Skeletal muscle cell (primary cell): ENCODE results near the gene COPS2.
"Not testable (repeated sequence)": the region's sequence is repeated elsewhere in the genome, so short reads cannot be mapped to it uniquely, and the experiment has no call there.

ENCODE experiments used
- DNase-seq: peaks from one replicate; pipeline ENCODE4 v3.0.0-alpha.2; 2010; ENCODE audit warnings: low read depth
- H3K4me3 ChIP-seq: 2 replicates; pipeline ENCODE4 v1.5.1; 2011; ENCODE audit warnings: low read depth, mild to moderate bottlenecking, control low read depth, low read length, moderate library complexity

COPS2 gene

DNA sequence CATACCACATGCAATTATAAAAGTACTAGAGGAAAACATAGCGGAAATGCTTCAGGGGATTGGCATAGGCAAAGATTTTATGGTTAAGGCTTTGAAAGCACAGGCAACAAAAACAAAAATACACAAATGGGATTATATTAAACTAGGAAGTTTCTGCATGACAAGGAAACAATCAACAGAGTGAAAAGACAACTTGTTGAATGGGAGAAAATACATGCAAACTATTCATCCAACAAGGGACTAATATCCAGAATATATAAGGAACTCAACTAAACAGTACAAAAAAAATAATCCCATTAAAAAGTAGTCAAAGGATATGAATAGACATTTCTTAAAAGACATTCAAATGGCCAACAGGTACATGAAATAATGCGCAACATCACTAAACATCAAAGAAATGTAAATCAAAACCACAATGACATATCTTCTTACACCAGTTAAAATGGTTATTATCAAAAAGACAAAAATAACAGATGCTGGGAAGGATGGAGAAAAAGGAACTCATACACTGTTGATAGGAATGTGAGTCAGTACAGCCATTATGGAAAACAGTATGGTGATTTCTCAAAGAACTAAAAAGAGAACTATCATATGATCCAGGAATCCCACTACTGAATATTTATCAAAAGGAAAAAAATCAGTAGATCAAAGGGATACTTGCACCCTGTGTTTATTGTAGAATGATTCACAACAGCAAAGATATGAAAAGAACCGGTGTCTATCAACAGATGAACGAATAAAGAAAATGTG lies 39.1 kb downstream of the COPS2 start:
- DNase-seq = no peak
- H3K4me3 ChIP-seq = no peak overlapping the region

DNA sequence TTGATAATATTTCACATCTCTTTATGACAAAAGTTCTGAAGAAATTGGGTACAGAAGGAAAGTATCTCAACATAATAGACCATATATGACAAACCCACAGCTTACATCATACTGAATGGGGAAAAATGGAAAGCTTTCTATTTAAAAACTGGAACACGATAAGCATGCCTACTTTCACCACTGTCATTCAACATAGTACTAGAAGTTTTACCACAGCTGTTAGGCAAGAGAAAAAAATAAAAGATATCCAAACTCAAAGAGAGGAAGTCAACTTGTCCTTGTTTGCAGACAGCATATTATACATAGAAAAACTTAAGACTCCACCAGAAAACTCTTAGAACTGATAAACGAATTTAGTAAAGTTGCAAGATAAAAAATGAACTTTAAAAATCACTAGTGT lies 40.3 kb downstream of the COPS2 start:
- H3K4me3 ChIP-seq = no peak overlapping the region
- DNase-seq = no peak

GRCh38 chr15:49110158-49110944 lies 45.0 kb downstream of the COPS2 start:
- DNase-seq = no peak

GRCh38 chr15:49103002-49103401 lies 52.4 kb downstream of the COPS2 start:
- DNase-seq = no peak
- H3K4me3 ChIP-seq = no peak overlapping the region

More at GRCh38 chr15:49110158-49110944, 45.0 kb downstream of the COPS2 start:
- no peak overlapping the region for H3K4me3 ChIP-seq

DNA sequence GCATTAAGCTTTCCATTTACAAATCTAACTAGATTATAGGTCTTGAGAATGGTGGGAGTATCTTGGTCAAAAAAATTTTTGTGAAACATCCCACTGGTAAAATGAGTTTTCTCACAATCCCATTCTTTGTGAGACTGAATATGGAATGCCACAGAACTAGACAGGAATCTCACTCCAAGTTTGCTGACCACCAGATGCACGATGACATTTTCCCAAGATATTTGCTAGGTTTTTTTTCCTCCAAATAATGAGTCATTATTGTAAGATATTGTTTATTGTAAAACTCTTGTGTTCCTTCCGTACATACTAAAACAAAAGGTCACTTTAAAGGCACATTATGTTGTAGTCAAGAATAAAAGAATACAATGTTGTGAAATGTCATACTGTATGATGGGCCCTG lies 53.9 kb downstream of the COPS2 start:
- H3K4me3 ChIP-seq = no peak overlapping the region
- DNase-seq = no peak

- no peak overlapping the region for H3K4me3 ChIP-seq
- DNase-seq = no peak
Measured at GRCh38 chr15:49096090-49096750, 59.2 kb downstream of the COPS2 start.

DNA sequence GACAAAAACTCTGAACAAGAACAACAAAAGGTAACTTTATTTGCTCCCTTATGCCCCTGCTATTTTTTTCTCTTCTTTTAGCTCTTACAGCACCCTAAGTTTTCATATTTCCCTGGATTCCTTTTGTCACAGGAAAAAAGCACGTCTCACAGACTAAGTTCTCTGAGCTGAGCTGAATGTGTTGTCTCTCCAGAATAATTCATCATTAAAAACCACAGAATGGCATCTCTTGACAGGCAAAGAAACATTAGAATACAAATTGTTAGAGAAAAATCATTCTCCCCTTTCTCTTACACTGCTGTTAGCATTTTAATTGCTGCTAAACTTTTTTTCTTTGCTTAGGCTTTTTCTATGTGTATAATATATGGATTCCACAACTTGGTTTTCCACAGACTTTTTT lies 60.5 kb downstream of the COPS2 start:
- H3K4me3 ChIP-seq = no peak overlapping the region
- DNase-seq = no peak

GRCh38 chr15:49093252-49094105 lies 61.9 kb downstream of the COPS2 start:
- H3K4me3 ChIP-seq = no peak overlapping the region
- DNase-seq = no peak

DNA sequence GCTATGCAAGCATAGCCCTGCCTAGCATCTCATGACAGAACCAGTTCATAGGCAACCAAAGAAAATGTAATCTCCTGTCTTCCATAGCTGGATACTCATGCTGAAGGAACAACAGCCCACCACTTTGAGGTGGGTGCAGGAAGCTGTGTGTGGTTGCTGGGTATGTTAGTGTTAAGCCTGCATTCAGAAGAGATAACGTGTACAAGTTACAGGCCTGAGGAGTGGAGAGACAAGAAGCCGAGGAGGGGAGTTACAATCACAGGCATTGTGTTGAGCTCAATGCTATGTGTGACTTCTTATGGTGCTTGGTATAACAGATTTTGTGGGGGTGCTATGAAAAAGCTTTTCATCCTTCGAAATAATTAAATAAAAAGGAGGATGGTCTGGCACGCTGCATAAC lies 66.4 kb downstream of the COPS2 start:
- no peak for DNase-seq
- no peak overlapping the region for H3K4me3 ChIP-seq

- DNase-seq = no peak
- no peak overlapping the region for H3K4me3 ChIP-seq
Measured at GRCh38 chr15:49085696-49086459, 69.5 kb downstream of the COPS2 start.

DNA sequence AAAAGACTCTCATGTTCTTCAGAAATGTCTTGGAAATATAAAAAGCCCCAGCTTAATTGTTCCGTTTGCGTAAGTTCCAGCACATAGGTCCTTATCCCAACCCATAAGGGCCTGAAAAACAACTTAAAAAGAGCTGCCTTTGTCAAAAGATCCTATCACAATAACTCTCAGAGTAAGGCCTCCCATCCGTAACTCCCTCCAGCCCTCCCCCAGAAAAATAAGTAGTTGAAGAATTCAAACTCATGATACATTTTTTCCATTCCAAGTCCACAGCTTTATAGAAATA lies 71.2 kb downstream of the COPS2 start:
- no peak overlapping the region for H3K4me3 ChIP-seq
- DNase-seq = no peak

- no peak overlapping the region for H3K4me3 ChIP-seq
- no peak for DNase-seq
Measured at GRCh38 chr15:49083401-49084284, 71.8 kb downstream of the COPS2 start.

- H3K4me3 ChIP-seq = no peak overlapping the region
- DNase-seq = no peak
Measured at GRCh38 chr15:49082960-49083359, 72.4 kb downstream of the COPS2 start.

DNA sequence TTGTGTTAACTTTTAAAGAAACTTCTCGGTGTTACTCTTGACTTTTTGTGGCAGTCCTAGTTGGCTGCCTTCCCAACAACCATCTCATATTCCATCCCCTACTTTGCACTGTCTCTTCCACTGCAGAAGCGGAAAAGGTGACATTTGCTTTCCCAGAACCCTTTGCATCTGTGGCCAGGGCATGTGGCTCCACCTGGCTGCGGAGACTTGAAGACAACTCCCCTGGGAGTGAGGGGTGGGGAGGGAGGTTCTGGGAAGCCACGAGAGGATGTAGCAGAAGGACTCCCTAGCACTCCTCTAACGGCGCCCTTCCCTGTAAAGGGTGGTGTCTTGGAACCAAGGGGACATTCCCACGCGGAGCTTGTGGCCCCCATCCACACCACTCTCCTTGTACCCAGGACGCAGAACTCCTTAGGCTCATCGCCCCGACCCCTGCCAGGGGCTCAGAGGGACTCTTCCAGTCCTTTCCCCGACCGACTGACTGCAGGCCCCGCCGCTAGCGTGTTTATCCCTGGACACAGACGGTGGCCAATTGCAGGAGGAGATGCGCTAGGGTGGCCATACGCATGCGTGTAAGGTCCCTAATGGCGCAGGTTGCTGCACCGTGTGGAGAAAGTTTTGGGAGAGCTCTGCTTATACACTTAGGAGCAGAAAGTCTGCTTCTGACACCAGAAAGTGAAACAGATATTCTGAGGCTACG lies 75.9 kb downstream of the COPS2 start:
- DNase-seq = no peak
- no peak overlapping the region for H3K4me3 ChIP-seq

DNA sequence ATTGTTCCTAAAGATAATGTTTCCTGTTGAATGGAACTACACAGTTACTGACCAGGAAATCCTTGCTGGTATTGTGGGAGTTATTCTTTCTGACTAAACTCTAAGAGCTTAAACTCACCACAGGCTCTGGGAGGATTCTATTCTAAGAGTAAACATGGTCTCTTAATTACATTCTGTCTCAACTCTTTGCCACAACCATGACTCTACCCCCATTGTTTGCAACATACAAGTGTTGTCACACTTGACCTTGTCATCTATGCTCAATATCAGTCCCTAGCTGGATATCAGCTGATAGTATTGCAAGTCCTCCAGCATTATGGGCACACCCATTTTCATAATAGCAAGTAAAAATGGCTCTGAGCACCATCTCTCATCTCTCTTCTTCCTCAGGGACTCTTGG lies 79.5 kb downstream of the COPS2 start:
- DNase-seq = no peak
- no peak overlapping the region for H3K4me3 ChIP-seq

DNA sequence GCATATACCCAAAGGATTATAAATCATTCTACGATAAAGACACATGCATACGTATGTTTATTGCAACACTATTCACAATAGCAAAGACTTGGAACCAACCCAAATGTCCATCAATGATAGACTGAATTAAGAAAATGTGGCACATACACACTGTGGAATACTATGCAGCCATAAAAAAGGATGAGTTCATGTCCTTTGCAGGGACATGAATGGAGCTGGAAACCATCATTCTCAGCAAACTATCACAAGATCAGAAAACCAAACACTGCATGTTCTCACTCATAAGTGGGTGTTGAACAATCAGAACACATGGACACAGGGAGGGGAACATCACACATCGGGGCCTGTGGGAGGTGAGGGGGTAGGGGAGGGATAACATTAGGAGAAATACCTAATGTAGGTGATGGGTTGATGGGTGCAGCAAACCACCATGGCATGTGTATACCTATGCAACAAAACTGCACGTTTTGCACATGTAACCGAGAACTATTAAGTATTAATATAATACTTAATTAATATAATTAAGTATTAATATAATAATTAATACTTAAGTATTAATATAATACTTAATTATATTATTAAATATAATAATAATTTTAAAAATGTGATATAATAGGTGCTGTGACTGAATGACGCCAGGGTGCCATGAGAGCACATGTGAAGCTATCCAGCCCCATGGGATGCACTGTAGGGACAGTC lies 80.7 kb downstream of the COPS2 start:
- not testable (repeated sequence) for DNase-seq, H3K4me3 ChIP-seq
